Mesenchymal stem cell (in vitro differentiated cells and primary cell): Measurements from ENCODE around the gene HIPK2.

ENCODE experiments used
- DNase-seq: peaks from one replicate; pipeline ENCODE4 v3.0.0-alpha.2; 2013
- H2AFZ ChIP-seq: one replicate; pipeline ENCODE4 v1.6.1; 2013; ENCODE audit warnings: low read depth, mild to moderate bottlenecking, control low read depth, inconsistent platforms, low read length, moderate library complexity
- H2AK5ac ChIP-seq: 2 replicates; pipeline ENCODE4 v1.6.1; 2013; ENCODE audit warnings: low read length, moderate library complexity, mild to moderate bottlenecking, inconsistent platforms; ENCODE audit not compliant: severe bottlenecking
- H2BK120ac ChIP-seq: one replicate; pipeline ENCODE4 v1.6.1; 2013; ENCODE audit warnings: low read depth, mild to moderate bottlenecking, inconsistent platforms, low read length, moderate library complexity
- H2BK12ac ChIP-seq, 2 experiments: one replicate each; pipeline ENCODE4 v1.6.1; 2013; ENCODE audit warnings: inconsistent platforms in 2 of 2, low read length in 2 of 2, mild to moderate bottlenecking in 2 of 2, moderate library complexity in 2 of 2, control low read depth in 1 of 2
- H2BK15ac ChIP-seq: one replicate; pipeline ENCODE4 v1.6.1; 2013; ENCODE audit warnings: mild to moderate bottlenecking, low read depth, inconsistent platforms; ENCODE audit not compliant: poor library complexity, severe bottlenecking
- H2BK5ac ChIP-seq: 2 replicates; pipeline ENCODE4 v1.6.1; 2013; ENCODE audit warnings: low read depth, mild to moderate bottlenecking, low read length, control low read depth, inconsistent platforms; ENCODE audit not compliant: poor library complexity, severe bottlenecking
- H3K14ac ChIP-seq, 2 experiments: one replicate each; pipeline ENCODE4 v1.6.1; 2013; ENCODE audit warnings: inconsistent platforms in 2 of 2, low read length in 2 of 2, control low read depth in 1 of 2, mild to moderate bottlenecking in 1 of 2, moderate library complexity in 1 of 2
- H3K18ac ChIP-seq, 2 experiments: one replicate each; pipeline ENCODE4 v1.6.1; 2013; ENCODE audit warnings: inconsistent platforms in 2 of 2, low read length in 2 of 2, control low read depth in 1 of 2, low read depth in 1 of 2, mild to moderate bottlenecking in 1 of 2
- H3K23ac ChIP-seq, 2 experiments: one replicate each; pipeline ENCODE4 v1.6.1; 2013; ENCODE audit warnings: inconsistent platforms in 2 of 2, low read length in 2 of 2, mild to moderate bottlenecking in 2 of 2, moderate library complexity in 2 of 2, control low read depth in 1 of 2
- H3K27ac ChIP-seq: 2 replicates; pipeline ENCODE4 v1.5.1; 2013; ENCODE audit warnings: mild to moderate bottlenecking, moderate library complexity, low read length, control low read depth, inconsistent platforms; ENCODE audit not compliant: poor library complexity, severe bottlenecking
- H3K27me3 ChIP-seq, 2 experiments: 2 replicates each; pipeline versions ENCODE4 v1.6.1 to v1.7.0; 2013; ENCODE audit warnings: low read length in 2 of 2, mild to moderate bottlenecking in 2 of 2, moderate library complexity in 2 of 2, control low read depth in 1 of 2, inconsistent platforms in 1 of 2; ENCODE audit not compliant: control insufficient read depth in 1 of 2, insufficient read depth in 1 of 2
- H3K36me3 ChIP-seq, 2 experiments: 2 replicates each; pipeline versions ENCODE4 v1.6.1 to v1.7.0; 2013; ENCODE audit warnings: low read length in 2 of 2, control low read depth in 1 of 2, inconsistent platforms in 1 of 2, low read depth in 1 of 2, mild to moderate bottlenecking in 1 of 2; ENCODE audit not compliant: insufficient read depth in 2 of 2, control insufficient read depth in 1 of 2
- H3K4ac ChIP-seq, 2 experiments: one replicate each; pipeline ENCODE4 v1.6.1; 2013; ENCODE audit warnings: inconsistent platforms in 2 of 2, low read length in 2 of 2, mild to moderate bottlenecking in 2 of 2, moderate library complexity in 2 of 2, control low read depth in 1 of 2, low read depth in 1 of 2
- H3K4me1 ChIP-seq: 2 replicates; pipeline ENCODE4 v1.6.1; 2013; ENCODE audit warnings: low read depth, low read length, control low read depth; ENCODE audit not compliant: control insufficient read depth, insufficient read depth
- H3K4me2 ChIP-seq: 2 replicates; pipeline ENCODE4 v1.6.1; 2013; ENCODE audit warnings: low read length, mild to moderate bottlenecking, inconsistent platforms; ENCODE audit not compliant: poor library complexity, severe bottlenecking
- H3K4me3 ChIP-seq, 2 experiments: 2 replicates each; pipeline versions ENCODE4 v1.5.1 to v1.7.0; 2013; ENCODE audit warnings: low read length in 2 of 2, mild to moderate bottlenecking in 2 of 2, control low read depth in 1 of 2, low read depth in 1 of 2; ENCODE audit not compliant: insufficient read depth in 1 of 2
- H3K79me1 ChIP-seq: replicated peaks from 2 replicates; pipeline ENCODE4 v1.6.1; 2013; ENCODE audit warnings: mild to moderate bottlenecking, control low read depth, low read length, inconsistent platforms; ENCODE audit not compliant: poor library complexity, severe bottlenecking
- H3K9ac ChIP-seq: 2 replicates; pipeline ENCODE4 v1.7.0; 2013; ENCODE audit warnings: mild to moderate bottlenecking, low read length, moderate library complexity
- H3K9me3 ChIP-seq: 2 replicates; pipeline ENCODE4 v1.7.0; 2013; ENCODE audit warnings: mild to moderate bottlenecking, low read length; ENCODE audit not compliant: control insufficient read depth
- H4K8ac ChIP-seq: one replicate; pipeline ENCODE4 v1.6.1; 2013; ENCODE audit warnings: inconsistent platforms, mild to moderate bottlenecking, low read length, moderate library complexity
- H4K91ac ChIP-seq: one replicate; pipeline ENCODE4 v1.6.1; 2013; ENCODE audit warnings: mild to moderate bottlenecking, low read length, inconsistent platforms
- WGBS: methylation state at CpG from one replicate; pipeline ENCODE4 v1.1.7; 2013; ENCODE audit warnings: mixed read lengths; 5-methylcytosine and 5-hydroxymethylcytosine counted together

The HIPK2 gene

DNA sequence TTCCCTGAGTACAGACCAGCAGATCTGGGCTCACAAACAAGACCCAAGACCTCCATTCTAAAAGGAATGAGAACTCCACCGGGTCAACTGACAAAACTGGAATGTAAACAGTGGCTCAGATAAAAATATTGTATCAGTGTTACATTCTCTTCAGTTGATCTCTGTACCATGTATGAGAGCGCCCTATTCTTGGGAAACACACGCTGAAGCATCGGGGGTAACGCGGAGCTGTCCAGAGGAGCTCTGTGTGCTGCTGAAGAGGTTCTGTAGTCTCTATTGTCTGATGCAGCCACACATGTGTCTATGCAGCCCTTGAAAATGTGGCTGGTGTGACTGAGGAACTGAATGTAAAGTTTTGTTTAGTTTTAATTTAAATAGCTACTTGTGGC is 39.7 kb downstream of the HIPK2 start:
- Histone ChIP-seq H3K14ac (no peak overlapping the region), H3K27ac (peak overlapping the region; percentile 78), H4K8ac (no peak overlapping the region), H3K4me2 (no peak overlapping the region), H3K4ac (no peak overlapping the region), H2BK15ac (no peak overlapping the region), H3K27me3 (no peaks in the 10 kb centered on the region), H3K23ac (no peak overlapping the region), H2BK12ac (peak overlapping the region in 1 of 2 experiments; percentile 21), H3K79me1 (peaks cover 4% of the 10 kb centered on the region), H3K4me3 (no peak overlapping the region), H2BK120ac (no peak overlapping the region), H4K91ac (no peak overlapping the region), H2AK5ac (no peak overlapping the region), H3K36me3 (peaks cover 0 to 18% of the 10 kb centered on the region in 2 experiments), H3K9ac (peak overlapping the region; percentile 3), H2BK5ac (no peak overlapping the region), H3K9me3 (no peaks in the 10 kb centered on the region), H2AFZ (no peak overlapping the region), H3K4me1 (peaks cover 28% of the 10 kb centered on the region), H3K18ac (peak overlapping the region in 1 of 2 experiments; percentile 23)
- 72% methylated on average over 6 of the region's 6 CpGs for WGBS
- DNase-seq: peak; percentile 77

DNA sequence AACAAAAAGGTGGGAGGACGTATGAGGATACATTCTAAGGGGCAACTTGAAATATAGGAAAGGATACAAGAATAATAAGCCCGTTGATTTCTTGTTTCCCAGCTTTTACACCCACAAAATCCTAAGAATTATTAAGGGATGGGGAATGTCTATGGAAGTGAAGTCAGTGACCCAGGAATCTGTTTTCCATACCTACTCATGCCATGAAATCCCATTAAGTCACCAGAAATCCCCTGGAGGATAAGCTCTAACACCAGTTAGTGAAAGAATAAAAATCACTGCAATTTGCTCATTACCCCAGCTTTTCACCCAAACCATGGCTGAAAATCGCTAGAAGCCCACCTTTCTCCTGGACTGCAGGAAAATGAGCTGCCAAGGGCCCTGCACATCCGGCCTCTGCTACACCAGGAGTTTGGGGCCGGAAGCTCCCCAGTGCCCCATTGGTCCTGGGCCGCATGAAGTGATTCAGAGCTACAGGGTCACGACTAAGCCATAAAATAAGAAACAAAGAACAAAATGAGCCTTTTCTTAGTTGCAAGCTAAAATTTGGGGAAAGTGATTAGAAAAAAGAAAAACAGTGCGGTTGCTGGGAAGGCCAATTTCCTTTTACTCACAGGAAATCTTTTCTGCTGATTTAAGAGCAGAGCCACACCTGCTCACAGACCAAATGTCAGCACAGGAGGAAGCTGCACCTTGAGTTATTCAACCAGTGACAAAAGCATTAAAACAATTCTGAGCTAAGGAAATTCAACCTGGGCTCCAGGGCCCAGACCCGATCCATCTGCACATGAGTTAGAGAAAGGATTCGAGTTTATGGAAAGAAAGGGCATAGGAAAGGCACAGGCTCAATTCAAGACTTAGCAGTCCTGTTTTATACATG is 40.3 kb downstream of the HIPK2 start:
- Histone ChIP-seq H4K8ac (no peak overlapping the region), H3K4me1 (peaks cover 28% of the 10 kb centered on the region), H3K4ac (peak overlapping the region in 1 of 2 experiments; percentile 61), H2BK5ac (no peak overlapping the region), H3K23ac (no peak overlapping the region), H2AFZ (no peak overlapping the region), H2AK5ac (no peak overlapping the region), H4K91ac (no peak overlapping the region), H3K14ac (no peak overlapping the region), H2BK12ac (peak overlapping the region in 1 of 2 experiments; percentile 21), H3K4me3 (no peak overlapping the region), H3K4me2 (no peak overlapping the region), H3K27me3 (no peaks in the 10 kb centered on the region), H3K79me1 (peaks cover 4% of the 10 kb centered on the region), H3K27ac (peak overlapping the region; percentile 78), H3K9ac (peak overlapping the region; percentile 3), H3K18ac (peak overlapping the region in 1 of 2 experiments; percentile 73), H3K9me3 (no peaks in the 10 kb centered on the region), H2BK120ac (no peak overlapping the region), H2BK15ac (peak overlapping the region; percentile 67), H3K36me3 (peaks cover 0 to 18% of the 10 kb centered on the region in 2 experiments)
- DNase-seq: peak; percentile 60
- 74% methylated on average over 6 of the region's 10 CpGs for WGBS

DNA sequence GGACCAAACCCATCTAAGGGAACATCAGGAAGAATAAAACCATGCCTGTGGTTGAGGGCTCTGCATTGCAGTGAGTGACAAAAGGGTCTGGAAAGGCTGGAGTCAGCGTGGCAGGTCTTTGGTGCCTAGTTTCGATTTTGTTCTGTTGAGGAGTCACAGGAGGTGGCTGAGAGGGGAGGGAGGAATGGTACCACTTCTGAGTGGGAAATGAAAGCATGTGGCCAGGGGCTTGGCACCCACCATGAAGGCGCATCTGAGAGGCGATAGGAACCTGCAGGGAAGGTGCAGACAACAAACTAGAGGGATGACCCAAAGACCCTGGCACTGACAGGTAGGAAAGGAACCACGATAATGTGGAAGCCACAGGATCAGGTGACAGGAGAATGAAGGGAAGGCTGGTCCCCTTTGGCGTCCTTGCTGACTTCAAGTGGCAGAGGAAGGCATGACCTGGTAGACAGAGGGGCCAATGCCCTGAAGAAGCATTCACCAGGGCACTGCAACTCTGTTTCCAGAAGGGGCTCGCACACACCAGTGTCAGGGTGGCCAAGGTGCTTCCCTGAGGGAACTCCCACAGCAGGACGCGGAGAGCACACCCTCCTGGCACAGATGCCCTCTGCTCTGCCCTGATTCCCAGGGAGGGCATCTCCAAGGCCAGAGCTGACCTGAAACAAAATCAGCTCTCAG is 41.7 kb downstream of the HIPK2 start:
- Histone ChIP-seq H3K4me1 (peaks cover 34% of the 10 kb centered on the region), H3K14ac (no peak overlapping the region), H3K18ac (peak overlapping the region; percentile 44 to 48), H3K4me2 (no peak overlapping the region), H3K9ac (no peak overlapping the region), H4K91ac (peak overlapping the region; percentile 20), H3K27ac (no peak overlapping the region), H3K9me3 (no peaks in the 10 kb centered on the region), H3K4ac (peak overlapping the region; percentile 13 to 64), H3K27me3 (no peaks in the 10 kb centered on the region), H3K23ac (no peak overlapping the region), H3K36me3 (peaks cover 0 to 18% of the 10 kb centered on the region in 2 experiments), H2BK5ac (no peak overlapping the region), H3K79me1 (peaks cover 4% of the 10 kb centered on the region), H2AFZ (no peak overlapping the region), H2BK12ac (peak overlapping the region; percentile 2 to 12), H4K8ac (no peak overlapping the region), H2AK5ac (no peak overlapping the region), H2BK15ac (no peak overlapping the region), H3K4me3 (no peak overlapping the region), H2BK120ac (no peak overlapping the region)
- no peak for DNase-seq
- 97% methylated on average over 9 of the region's 9 CpGs for WGBS

DNA sequence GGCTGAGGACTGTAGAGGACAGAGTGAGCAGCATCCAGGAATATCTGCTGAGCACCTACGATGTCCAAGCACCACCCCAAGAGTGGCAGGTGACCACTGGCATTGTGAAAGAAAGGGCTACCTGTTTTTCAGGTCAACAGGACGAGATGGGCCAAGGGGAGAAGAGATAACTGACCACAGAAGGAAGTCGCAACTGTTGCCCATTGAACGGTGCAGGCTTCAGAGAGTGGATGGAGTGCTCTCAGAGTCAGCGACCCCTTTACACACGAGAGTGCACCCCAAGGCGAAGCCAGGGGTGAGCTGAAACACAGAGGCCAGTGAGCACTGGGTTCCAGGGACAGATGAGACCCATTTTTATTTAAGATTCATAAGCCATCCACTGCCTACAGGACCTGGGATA is 42.3 kb downstream of the HIPK2 start:
- 90% methylated on average over 7 of the region's 7 CpGs for WGBS
- no peak overlapping the region for H2BK15ac ChIP-seq
- H3K4ac ChIP-seq: peak overlapping the region in 1 of 2 experiments; percentile 19
- no peak overlapping the region for H3K9ac ChIP-seq
- H2AK5ac ChIP-seq: no peak overlapping the region
- H3K18ac ChIP-seq: peak overlapping the region; percentile 16 to 71
- peaks cover 4% of the 10 kb centered on the region for H3K79me1 ChIP-seq
- H3K14ac ChIP-seq: no peak overlapping the region
- no peak overlapping the region for H2AFZ ChIP-seq
- H3K27me3 ChIP-seq: no peaks in the 10 kb centered on the region
- no peak overlapping the region for H3K23ac ChIP-seq
- DNase-seq: no peak
- H2BK12ac ChIP-seq: peak overlapping the region; percentile 59 to 95
- no peak overlapping the region for H3K4me2 ChIP-seq
- H3K4me1 ChIP-seq: peaks cover 36% of the 10 kb centered on the region
- no peak overlapping the region for H2BK120ac ChIP-seq
- peaks cover 0 to 18% of the 10 kb centered on the region in 2 experiments for H3K36me3 ChIP-seq
- H4K91ac ChIP-seq: peak overlapping the region; percentile 88
- H3K4me3 ChIP-seq: no peak overlapping the region
- no peak overlapping the region for H2BK5ac ChIP-seq
- no peaks in the 10 kb centered on the region for H3K9me3 ChIP-seq
- no peak overlapping the region for H3K27ac ChIP-seq
- peak overlapping the region; percentile 12 for H4K8ac ChIP-seq
